Measurements from ENCODE around the gene CHRM2.

Gene CHRM2

DNA sequence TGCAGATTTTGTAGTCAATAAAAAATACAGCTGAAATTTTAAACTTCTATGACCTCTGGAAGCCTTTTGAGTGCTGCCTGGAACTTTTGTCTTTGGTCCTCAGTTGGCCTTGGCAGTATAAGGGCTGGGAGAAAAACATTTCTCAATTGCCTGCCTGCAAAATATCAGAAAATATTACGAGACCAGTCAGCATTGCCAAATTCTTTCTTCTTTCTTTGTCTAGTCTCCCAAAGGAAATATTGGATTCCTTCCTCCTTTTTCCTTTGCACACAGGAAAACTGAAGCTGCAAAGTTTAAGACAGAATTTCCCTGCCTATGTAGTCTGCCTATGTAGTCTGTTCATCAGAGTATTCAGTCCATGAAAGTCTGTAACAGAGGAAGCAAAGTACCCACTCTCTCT is 95.9 kb downstream of the CHRM2 start:
- DNase-seq, result no peak

GRCh38 chr7:136966825-136967224 is 98.4 kb downstream of the CHRM2 start:
- no peak for DNase-seq

DNA sequence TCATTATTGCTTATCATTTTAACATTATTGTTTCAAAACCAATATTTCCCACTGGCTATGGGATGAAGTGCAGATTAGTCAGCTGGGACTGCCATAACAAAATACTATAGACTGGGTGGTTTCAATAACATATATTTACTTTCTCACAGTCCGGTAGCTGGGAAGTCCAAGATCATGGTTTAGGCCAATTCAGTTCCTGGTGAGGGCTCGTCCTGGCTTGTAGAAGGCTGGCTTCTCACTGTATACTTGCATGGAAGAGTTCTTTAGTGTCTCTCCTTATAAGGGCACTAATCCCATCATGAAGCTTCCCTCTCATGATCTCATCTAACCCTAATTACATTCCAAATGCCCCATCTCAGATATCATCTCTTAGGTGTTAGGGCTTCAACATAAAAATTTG is 101.3 kb downstream of the CHRM2 start:
- no peak for DNase-seq

- no peak for DNase-seq
Measured at GRCh38 chr7:136971776-136972175, 103.3 kb downstream of the CHRM2 start.

DNA sequence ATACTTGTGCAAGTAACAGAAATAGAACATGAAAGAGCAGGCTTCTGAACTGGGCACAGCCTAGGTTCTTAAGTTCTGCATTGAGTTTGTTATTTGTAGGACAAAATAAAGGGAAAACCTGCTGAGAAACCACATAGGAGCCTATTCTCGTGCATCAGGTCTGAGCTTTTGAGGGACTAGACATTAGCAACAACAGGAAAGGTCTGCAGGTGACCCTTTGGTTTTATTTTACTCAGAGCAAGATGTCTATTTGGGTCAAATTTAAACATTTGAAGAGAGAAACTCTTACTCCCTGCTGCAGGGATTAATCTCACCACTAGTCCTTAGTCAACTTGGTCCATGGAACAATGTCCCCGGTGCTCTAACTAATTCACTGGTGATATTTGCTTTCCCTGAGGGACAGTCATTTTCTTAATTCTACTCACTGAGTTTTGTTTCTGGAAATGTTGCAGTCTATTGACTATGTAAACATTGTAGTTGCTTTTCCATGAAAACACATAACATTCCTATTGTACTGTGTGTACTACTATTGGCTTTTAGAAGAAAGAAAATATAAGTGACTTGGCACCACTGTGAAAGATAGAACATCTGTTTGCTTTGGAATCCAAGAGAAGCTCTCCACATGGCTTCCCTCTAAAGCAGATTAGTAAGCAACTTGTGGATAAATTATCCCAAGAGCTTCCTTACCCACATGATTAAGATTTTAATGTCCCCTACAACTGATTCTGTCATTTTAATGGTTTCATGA is 108.2 kb downstream of the CHRM2 start:
- DNase-seq, result no peak

GRCh38 chr7:136993377-136993776 is 124.9 kb downstream of the CHRM2 start:
- DNase-seq, result no peak

DNA sequence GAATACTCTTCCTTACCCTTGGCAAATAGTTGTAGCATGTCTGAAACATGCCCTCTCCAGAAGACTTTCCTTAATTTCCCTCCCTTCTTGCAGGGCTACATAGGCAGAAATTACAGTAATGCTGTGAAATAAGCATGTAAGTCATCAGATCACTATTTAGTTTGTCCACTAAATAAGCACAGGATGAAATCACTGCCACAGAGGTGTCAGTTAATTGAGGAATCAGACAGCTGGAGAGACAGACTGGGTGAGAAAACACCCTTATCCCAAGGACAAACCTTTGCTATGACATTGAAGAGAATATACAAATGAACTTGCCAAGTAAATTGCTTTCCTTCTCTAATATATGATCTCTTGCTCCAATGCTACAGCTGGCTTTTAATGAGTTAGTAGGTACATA is 129.3 kb downstream of the CHRM2 start:
- DNase-seq, result no peak

GRCh38 chr7:136998495-136998894 is 130.0 kb downstream of the CHRM2 start:
- DNase-seq, result no peak

DNA sequence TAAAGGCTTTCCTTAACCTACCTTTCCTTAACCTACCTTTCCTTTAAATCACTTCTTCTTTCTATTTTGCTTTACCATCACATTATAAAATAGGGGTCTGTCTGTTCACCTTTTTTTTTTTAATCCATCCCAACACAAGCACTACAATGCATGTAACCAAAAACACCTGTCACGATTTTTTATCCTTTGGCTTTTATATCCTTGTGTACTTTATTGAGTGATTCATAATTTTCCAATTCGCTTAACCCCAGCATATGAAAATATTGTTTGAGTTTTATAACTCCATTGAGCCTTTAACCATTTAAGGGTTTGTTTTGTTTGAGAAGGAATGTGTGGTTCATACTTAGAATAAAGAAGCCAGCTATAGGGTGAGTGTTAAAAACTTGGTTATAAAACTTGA is 132.2 kb downstream of the CHRM2 start:
- DNase-seq, result no peak

DNA sequence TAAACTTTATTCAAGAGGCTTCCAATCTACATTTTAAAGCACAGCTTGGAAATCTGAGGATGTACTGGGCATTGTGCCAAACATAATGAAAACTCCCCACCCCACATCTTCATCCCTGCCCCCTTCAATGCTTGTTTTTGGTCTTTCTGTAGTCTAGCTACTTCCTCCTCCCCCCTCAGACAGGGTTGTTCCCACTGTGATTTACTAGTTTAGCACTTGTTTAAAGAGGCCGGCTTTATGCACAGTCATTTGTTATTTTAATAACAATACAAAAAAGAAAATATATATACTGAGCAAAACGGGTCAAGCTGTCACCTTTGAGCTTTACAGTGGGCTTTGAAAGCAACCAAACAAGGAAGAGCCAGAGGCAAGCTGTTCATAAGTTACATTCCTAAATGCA is 132.6 kb downstream of the CHRM2 start:
- no peak for DNase-seq

- DNase-seq, result no peak
Measured at GRCh38 chr7:137001478-137001877, 133.0 kb downstream of the CHRM2 start.

GRCh38 chr7:137003086-137003485 is 134.6 kb downstream of the CHRM2 start:
- DNase-seq, result no peak

DNA sequence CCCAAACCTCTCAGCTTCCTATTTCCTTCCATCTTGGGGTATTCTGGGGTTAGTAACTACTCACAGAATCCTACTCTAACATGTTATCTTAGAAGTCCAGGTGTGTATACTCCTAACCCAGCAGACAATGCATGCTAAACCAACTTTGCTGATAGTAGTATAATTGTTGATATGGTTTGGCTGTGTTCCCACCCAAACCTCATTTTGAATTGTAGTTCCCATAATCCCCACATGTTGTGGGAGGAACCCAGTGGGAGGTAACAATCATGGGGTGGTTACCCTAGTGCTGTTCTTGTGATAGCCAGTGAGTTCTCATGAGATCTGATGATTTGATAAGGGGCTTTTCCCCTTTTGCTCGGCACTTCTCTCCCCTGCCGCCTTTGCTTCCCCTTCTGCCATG is 135.1 kb downstream of the CHRM2 start:
- DNase-seq, result no peak

- DNase-seq, result no peak
Measured at GRCh38 chr7:137005873-137006272, 137.4 kb downstream of the CHRM2 start.

- no peak for DNase-seq
Measured at GRCh38 chr7:137006293-137006692, 137.8 kb downstream of the CHRM2 start.

- DNase-seq, result no peak
Measured at GRCh38 chr7:137007001-137007694, 138.7 kb downstream of the CHRM2 start.

DNA sequence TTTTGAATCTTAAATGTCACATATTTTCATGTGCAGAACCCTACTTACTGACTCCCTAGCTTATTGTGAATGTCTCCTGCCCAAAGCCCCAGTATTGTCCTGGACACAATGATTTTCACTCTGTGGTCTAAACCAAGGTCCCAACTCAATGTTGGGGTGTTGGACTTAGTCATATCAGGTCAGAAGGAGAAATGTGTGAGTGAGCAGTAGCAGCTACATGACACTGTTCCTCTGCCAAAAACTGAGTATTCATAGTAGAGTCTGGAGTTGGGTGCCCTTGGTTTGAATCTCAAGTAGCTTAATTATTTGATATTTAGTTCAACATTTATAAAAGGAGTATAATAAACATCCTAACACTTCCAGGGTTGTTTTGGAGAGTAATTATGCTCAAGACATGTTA is 141.0 kb downstream of the CHRM2 start:
- DNase-seq, result no peak

DNA sequence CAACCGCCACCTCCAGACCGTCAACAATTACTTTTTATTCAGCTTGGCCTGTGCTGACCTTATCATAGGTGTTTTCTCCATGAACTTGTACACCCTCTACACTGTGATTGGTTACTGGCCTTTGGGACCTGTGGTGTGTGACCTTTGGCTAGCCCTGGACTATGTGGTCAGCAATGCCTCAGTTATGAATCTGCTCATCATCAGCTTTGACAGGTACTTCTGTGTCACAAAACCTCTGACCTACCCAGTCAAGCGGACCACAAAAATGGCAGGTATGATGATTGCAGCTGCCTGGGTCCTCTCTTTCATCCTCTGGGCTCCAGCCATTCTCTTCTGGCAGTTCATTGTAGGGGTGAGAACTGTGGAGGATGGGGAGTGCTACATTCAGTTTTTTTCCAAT is 146.6 kb downstream of the CHRM2 start:
- no peak for DNase-seq

DNA sequence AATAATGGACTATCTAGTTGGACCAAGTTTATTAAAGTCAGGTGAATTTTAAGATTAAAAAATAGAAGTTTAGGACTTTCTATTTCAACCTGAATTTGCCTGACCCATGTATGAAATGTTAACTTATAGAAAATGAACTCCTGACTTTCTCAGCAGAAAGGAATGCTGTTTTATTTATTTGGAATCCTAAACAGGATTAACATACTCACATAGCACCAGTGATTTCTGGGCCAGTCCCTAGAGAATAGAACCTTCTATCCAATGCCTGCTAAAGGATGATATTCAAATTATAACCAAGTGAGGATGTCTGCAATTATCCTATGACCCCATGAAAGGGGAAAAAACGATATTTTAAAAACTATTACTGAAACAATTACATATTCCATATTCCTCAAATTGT is 148.8 kb downstream of the CHRM2 start:
- no peak for DNase-seq

DNA sequence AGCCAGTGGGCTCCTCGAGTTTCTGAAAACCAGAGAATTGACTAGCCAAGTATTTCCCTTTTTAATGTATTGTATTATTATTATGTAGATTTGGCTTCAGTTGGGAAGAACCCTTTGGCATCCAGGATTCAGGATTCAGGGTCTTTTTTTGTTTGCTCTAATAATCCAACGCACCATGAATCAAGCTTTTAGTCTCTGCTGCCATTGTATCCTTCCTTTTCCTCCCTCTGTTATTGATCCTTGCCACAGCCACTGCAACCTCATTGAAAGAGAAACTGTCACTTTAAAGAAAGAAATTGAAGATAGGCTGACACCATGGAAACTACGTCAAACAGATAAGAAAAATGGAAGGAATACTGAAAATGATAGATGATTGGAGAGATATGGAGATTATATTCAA is 150.0 kb downstream of the CHRM2 start:
- no peak for DNase-seq

- DNase-seq, result no peak
Measured at GRCh38 chr7:137020351-137020750, 151.9 kb downstream of the CHRM2 start.

DNA sequence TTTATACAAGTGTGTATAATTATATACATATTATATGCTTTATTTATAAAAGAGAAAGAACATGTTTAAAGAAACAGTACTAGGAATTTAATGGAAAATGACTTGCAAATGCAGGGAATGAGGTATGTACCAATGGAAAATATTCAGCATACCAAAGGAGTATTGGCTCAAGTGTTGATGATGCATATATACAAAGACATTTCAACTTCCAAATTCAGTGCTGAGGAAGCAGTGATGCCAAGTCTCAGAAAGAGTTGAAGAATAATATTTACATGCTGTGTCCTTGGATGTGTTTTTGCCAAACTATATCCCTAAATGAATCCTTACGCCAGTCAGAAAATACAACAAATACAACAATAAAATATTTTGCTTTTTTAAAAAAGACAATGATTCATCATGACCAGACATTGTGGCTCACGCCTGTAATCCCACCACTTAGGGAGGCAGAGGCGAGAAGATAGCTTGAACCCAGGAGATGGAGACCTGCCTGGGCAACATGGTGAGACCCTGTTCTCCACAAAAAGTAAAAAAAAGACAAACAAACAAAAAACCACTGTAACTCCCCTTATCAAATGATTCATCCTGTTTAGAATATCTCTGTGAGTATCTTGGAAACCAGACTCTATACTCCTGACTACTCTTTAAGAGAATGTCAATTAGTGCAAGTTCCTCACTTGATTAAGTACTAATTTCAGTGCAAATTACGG is 157.2 kb downstream of the CHRM2 start:
- no peak for DNase-seq

DNA sequence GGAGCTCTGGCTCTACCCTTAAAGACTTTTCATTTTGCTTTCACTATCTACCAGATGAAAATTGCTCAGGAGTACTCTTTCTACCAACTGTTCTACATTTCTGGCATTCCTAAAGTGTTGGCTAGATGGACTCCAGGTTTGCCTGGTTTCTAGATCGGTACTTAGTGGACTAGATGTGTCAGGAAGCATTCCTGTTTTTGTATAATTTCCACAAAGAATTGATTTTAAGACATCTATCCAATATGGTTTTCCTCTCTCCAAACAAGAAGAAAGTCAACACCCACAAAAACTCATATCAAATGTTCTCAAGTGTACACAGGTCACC is 157.7 kb downstream of the CHRM2 start:
- no peak for DNase-seq

DNA sequence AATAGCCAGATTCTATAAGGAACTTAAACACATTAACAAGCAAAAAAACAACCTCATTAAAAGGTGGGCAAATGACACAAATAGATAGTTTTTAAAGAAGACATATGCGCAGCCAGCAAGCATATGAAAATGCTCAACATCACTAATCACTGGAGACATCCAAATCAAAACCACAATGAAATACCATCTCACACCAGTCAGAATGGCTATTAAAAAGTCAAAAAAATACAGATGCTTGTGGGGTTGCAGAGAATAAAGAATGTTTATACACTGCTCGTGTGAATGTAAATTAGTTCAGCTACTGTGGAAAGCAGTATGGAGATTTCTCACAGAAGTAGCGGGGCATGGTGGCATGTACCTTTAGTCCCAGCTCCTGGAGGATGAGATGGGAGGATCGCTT is 164.0 kb downstream of the CHRM2 start:
- no peak for DNase-seq

All from Kasumi-1 (cell line).